T follicular helper cell (primary cell): ENCODE results near the gene POU2F2.
A peak's percentile ranks its signal among the peaks of the same experiment; 100 is the strongest.

Experiments
- DNase-seq: peaks from one replicate; pipeline ENCODE4 v3.0.0-alpha.2; 2020; ENCODE audit warnings: low read depth

Gene POU2F2

DNA sequence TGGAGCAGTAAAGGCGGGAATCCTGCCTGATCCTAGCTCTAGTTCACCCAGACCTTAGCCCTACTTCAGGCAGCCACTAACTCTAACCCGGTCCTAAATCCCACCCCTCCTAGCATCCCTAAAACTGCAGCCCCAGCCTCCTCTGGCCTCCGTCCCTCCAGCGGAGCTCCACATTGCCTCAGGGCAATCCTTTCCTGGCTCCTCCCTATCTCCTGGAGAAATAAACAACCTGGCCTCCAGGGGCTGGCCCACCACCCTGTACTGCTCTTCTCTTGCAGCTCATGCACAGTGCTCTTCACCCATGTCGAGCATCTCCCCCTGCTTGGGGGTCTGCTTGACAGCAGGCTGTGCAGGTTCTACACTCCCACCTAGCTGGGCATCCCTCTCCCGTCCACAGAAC lies 6.7 kb downstream of the POU2F2 start:
- DNase-seq: no peak

DNA sequence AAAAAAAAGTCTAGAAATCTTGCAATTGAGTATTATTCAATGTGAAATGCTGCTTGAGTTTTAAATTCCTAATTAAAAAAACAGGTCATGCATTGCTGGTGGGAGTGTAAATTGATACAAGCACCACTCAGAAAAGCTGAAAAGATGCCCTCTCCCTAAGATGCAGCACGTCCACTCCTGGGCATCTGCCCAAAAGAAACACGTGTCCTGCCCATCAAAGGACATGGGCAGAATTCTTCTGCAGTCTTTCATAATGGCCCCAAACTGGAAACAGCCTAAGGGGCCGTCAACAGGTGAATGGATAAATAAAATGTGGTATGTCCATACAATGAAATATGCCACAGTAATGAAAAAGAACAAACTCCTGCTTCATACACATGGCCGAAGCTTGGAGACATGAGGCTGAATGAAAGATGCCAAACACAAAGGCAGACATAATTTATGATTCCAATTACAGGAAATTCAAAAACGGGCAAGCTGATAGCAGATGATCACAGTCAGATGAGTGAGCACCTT lies 7.8 kb downstream of the POU2F2 start:
- DNase-seq: no peak

DNA sequence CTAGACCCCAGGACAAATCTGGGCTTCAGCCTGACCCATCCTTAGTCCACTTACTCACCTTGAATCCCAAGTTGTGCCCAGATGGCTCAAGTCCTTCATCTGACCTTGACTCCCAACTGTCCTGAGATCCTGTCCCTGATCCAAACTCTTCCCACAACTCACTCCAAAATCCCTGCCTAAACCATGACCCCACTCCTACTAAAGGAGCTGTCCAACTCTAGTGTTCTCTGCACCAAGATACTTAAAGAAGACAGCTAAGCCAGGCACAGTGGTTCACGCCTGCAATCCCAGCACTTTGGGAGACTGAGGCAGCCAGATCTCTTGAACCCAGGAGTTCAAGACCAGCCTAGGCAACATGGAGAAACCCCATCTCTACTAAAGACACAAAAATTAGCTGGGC lies 8.5 kb downstream of the POU2F2 start:
- DNase-seq: no peak

DNA sequence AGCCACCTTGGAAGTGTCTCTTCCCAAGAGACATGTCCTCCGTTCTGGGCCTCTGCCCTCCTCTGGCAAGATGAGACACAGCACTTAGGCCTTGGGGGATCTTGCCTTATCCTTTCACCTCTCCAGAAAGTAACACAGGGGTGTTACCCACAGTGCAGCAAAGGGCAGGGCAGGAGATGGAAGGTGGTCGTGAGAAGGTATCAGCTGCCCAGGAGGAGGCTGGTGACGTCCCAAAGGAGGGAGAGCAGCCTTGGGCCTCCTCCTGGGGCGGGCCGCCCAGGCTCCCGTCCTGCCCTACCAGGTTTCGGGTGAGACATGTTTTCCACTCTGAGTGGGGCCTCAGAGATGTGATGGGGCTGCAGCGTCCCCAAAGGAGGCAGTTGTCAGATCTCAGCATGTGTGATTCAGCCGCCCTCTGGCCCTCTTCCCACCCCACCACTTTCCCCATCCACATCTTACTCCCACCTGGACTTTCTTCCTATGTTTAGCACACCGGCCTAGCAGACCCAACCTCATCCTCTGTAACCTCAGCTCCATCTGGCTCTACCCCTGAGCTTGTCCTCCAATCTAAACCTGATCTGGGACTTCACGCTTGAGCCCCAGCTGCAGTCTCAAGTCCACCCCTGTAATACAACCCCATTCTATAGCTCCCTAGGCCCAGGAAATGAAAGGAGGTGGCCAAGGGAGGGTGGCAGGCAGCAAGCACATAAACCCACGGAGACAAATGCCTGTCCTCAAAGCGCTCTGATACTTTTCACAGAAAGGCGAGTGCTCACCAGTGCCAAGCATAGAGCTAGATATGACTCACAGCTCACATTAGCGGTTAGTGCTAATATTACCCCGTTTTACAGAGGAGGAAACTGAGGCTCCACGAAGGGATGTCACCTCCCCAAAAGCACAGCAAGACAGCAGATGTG lies 9.3 kb downstream of the POU2F2 start:
- peak; percentile 24 for DNase-seq

DNA sequence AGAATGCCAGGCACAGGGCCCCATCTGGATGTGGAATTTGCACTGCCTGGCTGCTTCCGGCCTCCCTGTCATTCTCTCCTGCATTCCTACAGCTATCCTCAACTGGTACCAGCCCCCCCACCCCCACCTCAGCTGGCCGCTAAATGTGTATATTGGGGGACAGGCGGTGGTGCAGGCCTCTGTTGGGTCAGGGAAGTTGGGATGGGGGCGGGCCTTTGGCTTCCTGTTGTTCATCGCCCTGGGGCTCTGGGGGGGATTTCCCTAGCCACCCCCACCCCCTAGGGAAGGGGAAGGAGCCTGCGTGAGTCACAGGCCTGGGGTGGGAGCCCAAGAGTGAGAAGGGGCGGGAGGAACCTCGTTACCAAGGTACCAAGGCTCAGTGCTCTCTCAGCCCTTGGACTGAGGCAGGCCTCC lies 10.6 kb downstream of the POU2F2 start:
- peak; percentile 67 for DNase-seq

DNA sequence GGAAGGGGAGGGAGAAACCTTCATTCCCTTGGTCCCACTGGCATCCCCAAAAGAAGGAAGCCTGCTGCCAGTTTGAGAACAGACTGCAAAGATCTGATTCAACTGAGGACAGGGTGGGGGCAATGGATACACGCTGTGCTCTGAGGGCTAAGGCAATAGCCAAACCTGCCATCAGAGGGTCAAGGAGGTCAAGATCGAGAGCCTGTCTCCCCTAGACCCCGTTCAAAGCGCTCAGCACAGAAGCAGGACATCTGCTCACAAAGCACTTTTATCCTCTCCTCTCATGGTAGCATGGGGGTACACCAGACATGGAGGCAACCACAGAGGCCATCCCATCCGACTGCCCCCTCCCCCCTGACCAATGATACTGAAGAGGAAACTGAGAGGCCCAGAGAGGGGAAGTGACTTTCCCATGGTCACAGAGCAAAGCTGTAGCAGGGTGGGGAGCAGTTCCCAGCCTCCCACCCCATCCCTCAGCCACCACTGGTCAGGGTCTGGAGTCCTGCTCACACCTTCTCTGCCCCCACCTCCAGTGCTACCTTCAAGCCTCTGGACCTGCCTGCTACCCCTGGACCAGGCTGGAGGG lies 11.1 kb downstream of the POU2F2 start:
- DNase-seq: no peak

DNA sequence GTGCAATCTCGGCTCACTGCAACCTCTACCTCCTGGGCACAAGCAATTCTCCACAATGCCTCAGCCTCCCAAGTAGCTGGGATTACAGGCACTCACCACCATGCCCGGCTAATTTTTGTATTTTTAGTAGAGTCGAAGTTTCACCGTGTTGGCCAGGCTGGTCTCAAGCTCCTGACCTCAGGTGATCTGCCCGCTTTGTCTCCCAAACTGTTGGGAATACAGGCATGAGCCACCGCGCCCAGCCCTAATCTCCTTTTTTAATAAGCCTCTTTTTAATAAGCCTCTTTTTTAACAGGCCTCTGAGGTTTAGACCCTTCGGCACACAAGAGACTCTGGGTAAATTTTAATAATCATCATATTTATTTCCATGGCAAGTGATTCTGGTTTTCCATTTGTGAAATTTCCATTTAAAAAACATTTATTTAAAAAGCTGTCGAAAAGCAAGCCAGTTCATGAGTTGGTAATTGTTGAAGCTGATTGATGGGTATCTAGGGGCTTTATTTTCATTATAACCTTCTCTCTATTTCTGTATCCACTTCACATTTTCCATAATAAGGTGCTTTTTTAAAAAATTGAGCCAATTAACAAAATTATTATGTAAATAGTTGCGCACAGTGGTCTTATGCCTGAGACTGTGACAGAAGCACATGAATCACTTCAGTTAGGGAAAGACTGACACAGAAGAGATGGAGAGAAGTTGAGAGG lies 11.8 kb downstream of the POU2F2 start:
- no peak for DNase-seq

DNA sequence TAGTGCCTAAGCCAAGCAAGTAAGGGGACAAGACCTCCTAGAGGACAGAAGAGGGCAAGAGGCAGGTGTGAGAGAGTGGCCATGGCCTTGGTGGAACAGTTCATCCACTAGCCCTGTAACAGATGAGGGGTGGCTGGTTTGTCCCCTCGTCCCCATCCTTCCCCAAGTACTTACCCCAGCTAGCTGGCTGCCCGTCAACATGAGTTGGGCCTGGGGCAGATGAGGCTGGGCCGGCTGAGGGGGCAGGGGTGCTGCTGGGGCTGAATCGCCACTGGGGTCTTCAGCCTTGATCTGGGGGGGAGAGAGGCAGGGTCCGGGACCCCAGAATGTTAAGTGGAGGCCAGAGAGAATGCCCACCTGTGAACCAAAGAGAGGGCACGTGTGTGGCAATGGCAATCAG lies 15.2 kb downstream of the POU2F2 start:
- DNase-seq: no peak

DNA sequence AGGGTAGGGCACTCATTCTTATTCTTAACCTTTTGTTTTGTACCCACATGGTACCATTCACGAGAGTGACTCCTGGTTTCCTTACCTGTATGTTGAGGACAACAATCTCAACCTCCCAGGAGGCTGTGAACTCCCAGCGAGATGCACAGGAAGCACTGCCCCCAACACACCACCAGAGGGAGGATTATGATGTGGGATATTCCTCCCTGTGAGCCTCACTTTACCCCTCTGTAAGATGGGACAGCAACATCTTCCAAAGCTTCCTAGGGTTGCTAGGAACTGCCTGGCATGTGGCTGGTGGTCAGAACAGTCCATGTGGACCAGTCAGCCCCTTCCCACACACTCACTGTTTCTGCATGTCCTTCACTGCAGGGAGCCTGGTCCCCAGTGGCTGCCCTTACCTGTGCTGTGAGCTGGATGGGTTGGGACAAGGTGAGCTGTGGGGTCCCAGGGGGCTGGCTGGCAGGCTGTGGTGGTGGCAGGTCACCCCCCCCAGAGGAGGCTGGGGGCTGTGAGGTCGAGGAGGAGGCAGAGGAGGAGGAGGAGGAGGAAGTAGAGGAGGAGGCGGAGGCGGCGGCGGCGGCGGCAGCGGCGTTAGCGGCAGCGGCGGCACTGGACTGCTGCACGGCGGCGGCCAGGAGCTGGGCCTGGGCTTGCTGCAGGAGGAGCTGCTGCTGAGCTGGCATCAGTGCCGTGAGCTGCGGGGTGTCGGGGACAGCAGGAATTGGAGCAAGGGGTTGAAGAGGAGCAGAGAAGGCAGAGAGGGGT lies 15.8 kb downstream of the POU2F2 start:
- DNase-seq: no peak

DNA sequence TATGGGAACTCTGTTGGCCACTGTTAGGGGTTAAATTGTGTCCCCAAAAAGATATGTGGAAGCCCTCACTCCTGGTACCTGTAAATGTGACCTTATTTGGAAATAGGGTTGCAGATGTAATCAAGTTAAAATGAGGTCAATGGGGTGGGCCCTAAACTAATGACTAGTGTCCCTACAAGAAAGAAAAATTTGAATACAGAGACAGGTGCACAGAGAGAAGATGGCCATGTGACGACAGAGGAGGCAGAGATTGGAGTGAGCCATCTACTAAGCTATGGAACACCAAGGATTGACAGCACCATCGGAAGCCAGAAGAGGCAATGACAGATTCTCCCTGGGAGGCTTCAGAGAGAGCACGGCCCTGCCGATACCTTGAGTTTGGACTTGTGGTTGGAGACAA lies 16.5 kb downstream of the POU2F2 start:
- no peak for DNase-seq

DNA sequence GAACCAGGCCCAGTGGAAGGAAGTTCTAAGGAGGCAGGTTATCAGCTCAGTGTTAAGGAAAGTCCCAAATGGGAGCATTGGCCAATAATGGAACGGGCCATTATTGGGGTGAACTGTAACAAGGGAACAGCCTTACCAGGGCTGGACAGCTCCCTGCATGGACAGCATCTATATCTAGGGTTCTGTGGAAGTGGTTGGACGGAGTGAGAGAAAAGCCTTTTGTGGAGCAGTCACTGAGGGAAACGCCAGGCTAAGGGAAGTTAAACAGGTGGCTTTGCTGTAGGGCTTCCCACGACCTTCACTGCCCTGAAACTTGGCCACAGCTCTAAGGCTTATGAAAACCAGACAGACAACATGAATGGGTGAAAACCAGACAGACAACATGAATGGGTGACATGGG lies 17.0 kb downstream of the POU2F2 start:
- DNase-seq: no peak

DNA sequence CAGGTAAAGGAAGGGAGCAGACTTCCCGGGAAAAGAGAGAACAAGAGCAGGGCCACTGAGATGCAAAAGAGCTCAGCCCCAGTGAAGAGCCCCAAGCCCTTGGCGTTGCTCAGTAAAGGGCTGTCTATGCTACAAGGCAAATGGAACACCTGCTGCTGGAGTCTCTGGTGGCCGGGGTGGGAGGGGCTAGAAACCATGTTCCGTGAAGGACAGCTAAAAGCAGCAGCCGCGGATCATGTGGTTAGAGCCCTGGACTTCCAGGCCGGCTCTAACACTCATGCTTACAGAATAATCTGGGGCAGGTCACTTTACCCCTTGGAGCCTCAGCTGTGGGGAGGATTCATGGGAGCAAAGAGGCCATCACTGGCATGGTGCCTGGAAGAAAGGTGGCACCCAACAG lies 17.8 kb downstream of the POU2F2 start:
- DNase-seq: no peak

DNA sequence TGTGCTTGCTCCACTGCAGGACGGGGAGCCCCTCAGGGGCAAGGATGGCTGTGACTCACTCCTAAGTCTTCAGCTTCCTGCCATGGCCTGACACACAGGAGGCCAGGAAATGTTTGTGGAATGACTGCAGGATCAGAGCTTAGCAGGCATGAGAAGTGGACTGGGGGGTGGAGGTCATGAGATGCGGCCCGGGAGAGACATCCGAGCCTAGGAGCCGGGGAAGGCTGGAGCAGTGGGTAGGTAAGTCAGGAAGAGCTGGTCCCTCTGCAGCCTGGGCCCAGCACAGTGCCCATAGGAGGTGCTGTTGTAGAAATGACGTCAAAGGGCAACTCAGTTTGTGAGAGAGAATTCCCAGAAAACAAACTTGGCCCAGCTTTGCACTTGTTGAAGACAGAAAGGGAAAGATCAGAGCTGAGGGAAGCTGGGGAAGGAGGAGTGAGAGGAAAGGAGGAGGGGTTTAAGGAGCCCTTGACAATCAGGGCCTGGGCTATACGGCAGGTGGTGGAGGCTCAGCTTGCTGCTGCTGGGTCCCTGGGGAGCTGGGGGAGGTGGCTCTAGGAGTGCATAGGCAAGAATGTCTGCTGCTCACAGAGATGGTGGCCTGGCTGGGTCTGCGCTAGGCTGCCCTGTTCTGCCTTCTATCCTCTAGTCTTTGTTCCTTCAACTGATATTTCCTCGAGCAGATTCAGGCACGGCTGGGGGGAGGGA lies 18.5 kb downstream of the POU2F2 start:
- no peak for DNase-seq

DNA sequence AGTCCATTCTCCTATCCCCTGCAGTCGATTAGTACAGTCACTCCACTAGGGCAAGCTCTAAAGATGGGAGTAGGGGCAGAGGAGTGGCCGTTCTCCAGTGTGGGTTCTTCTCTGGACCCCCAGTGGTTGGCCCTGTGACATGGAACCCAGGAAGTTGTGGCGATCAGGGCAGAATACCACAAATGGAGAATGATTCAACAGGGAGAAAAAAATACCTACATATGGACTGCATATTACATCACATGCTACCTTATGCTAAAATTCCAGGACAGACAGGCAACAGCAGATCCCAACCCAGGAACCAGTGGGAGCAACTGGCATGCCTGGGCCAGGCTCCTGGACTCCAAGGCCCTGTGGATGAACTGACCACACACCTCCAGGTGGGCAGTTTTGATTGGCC lies 20.4 kb downstream of the POU2F2 start:
- DNase-seq: no peak

DNA sequence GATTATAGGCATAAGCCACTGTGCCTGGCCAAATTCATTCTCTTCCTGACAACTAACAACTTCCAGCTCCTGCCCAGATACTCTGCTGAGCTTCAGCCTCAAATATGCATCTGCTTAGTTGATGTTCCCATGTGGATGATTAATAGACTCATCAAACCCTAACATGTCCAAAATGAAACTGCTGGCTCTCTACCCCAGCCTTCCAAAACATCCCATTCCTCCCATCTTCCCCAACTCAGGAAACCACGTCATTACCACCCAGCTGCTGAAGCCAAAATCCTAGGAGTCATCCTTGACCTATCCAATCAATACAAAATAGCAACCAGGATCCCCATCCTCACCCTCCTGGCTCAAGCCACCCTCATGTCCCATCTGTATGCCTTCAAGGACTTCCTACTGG lies 20.9 kb downstream of the POU2F2 start:
- DNase-seq: no peak

DNA sequence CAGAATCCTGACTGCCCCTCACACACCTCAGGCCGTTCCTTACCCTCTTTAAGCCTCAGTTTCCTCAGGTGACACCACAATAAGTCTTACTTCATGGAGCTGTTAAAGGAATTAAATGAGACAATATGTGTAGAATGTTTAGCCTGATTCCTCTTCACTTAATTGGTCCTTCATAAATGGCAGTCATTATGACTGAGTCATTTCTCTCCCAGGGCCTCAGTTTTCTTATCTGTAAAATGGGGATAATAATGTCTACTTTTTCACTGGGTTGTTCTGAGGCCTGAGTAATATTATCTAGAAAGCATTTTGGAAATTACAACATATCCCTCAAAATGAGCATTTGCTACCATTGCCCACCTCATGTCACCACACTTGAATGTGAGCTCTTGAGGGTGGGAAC lies 21.6 kb downstream of the POU2F2 start:
- DNase-seq: no peak

DNA sequence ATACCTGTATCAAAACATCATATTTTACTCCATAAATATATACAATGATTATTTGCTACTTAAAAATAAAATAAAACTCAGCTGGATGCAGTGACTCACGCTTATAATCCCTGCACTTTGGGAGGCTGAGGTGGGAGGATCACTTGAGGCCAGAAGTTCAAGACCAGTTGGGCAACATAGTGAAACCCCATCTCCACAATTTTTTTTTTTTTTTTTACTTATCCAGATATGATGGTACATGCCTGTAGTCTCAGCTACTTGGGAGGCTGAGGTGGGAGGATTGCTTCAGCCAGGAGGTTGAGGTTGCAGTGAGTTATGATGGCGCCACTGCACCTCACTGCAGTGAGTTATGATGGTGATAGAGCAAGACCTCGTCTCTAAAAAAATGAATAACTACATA lies 22.4 kb downstream of the POU2F2 start:
- DNase-seq: no peak

DNA sequence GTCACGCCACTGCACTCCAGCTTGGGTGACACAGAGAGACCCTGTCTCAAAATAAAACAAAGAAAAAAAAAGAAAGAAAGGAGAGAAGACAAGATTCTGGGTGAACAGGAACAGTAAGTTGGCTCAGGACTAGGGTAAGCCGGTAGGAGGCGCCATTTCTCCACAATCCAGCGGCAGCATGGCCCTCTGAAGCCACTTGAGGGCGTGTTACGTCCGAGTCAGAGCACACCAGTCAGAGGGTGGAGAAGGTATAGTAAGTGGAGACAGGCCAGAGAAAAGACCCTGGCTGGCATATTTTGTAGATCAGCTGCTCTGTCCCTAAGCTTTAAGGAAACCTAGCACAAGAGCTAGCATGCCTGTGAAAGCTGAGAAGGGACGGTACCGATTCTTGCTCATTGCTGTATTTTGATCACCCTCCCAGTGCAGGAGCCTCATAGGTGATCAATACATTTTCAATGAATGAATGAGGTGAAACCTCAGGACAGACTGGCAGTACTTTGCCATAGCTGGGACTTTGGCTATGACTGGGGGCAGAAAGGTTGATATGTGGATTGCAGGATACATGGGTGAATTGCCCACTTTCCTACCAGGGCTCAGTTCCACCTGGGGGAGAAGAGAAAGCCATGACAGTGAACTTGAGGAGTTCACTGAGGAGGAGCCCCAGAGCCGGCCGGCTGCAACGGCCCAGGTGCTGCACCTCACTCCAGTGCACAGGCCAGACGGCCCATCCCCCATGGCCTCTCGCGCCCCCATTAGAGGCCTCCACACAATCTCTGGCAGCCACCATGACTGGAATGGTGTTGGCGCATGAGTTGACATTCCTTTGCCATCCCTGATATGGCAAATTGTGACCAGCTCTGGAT lies 23.5 kb downstream of the POU2F2 start:
- DNase-seq: peak; percentile 84

DNA sequence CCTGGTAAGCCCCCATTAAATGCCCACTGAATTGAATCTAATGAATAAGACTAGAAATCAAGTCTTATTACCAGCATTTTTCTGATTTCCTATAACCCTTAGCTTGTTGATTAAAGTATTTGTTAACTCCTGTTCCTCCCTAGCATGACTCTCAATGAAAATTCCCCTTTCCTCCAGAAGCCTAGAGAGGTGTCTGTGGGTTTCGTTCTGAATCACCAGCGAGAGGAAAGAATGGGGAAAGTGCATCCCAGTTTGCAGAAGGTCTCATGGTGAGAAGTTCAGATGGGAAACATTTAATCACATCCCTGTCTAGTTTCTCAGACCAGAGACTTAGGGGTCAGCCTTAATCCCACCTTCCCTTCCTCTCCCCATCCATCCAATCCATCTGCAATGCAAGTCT lies 26.9 kb downstream of the POU2F2 start:
- no peak for DNase-seq

DNA sequence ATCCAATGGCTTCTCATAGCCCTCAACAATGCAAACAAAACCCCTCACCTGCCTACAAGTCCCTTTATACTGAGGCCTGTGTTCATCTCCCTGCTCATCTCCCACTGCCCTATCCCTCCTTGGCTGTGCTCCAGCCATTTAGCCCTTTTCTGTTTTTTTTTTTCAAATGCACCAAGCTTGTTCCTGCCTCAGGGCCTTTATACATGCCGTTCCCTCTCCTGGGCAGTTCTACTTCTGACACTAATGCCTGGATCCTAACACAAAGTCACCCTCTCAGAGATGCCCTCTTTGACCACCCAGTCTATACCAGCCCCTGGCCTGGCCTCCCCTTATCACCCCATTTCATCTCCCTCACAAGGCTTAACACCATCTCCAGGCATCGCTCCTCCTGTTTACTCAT lies 29.4 kb downstream of the POU2F2 start:
- DNase-seq: no peak
